HFF-Myc (cell line): ENCODE measurements around the gene USP49.

Experiments used
- DNase-seq: peaks from one replicate; pipeline ENCODE4 v3.0.0-alpha.2; 2011; ENCODE audit warnings: low read depth; ENCODE audit errors: extremely low read depth
- H3K4me3 ChIP-seq: replicated peaks from 2 replicates; pipeline ENCODE4 v1.5.1; 2011; ENCODE audit warnings: low read depth, mild to moderate bottlenecking, control low read depth, low read length
- TF ChIP-seq, protein P1 (sequence below): IDR thresholded peaks from 2 replicates; pipeline ENCODE4 v1.5.1; 2012; ENCODE audit warnings: mild to moderate bottlenecking, low read depth, low read length, control low read depth; ENCODE audit errors: missing control alignments

Gene USP49

GRCh38 chr6:41892921-41893564, 2.1 kb downstream of the USP49 start:
- no peak for DNase-seq
- no peak overlapping the region for H3K4me3 ChIP-seq
- TF ChIP-seq, protein P1, sequence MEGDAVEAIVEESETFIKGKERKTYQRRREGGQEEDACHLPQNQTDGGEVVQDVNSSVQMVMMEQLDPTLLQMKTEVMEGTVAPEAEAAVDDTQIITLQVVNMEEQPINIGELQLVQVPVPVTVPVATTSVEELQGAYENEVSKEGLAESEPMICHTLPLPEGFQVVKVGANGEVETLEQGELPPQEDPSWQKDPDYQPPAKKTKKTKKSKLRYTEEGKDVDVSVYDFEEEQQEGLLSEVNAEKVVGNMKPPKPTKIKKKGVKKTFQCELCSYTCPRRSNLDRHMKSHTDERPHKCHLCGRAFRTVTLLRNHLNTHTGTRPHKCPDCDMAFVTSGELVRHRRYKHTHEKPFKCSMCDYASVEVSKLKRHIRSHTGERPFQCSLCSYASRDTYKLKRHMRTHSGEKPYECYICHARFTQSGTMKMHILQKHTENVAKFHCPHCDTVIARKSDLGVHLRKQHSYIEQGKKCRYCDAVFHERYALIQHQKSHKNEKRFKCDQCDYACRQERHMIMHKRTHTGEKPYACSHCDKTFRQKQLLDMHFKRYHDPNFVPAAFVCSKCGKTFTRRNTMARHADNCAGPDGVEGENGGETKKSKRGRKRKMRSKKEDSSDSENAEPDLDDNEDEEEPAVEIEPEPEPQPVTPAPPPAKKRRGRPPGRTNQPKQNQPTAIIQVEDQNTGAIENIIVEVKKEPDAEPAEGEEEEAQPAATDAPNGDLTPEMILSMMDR: no peak

DNA sequence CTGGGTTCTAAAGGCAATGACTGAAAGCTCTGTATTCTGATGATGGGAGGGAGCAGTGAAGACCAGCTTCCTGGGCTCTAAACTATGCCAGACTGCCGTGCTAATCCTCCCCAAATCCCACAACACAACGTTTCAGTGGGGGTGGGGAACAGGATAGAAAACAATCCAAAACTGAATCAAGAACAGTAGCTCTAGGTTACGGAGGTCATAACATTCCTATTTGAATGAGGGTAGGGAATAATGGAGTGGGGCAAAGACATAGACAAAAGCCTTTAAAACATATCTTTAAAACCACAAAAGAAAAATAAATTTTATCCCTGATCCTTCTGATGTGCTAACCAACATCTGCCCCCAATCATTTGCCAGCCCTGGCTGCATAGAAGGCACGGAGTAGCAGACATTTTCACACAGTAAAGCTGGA, 7.8 kb downstream of the USP49 start:
- TF ChIP-seq, protein P1: no peak
- no peak for DNase-seq
- no peak overlapping the region for H3K4me3 ChIP-seq

DNA sequence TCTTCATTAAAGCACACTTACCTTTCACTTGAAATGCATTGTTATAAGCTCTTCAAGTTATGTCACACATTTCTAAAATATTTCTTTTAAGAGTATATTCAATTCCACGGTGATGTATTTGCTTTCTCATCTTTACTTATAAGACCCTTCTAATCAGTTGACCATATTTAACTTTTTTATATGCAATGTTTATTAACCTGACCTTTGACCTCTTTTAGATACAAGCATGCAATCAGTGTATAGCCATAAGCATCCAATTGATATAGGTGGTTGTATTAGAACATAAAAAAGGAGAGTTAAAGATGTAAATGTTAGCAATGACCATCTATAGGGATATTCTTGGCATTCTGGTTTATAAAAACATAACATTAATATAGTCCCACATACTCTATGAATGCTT, 9.2 kb downstream of the USP49 start:
- H3K4me3 ChIP-seq: no peak overlapping the region
- no peak for DNase-seq
- TF ChIP-seq, protein P1: no peak

- H3K4me3 ChIP-seq: no peak overlapping the region
- TF ChIP-seq, protein P1: no peak
- no peak for DNase-seq
Observed at GRCh38 chr6:41884957-41885356, 10.2 kb downstream of the USP49 start.

DNA sequence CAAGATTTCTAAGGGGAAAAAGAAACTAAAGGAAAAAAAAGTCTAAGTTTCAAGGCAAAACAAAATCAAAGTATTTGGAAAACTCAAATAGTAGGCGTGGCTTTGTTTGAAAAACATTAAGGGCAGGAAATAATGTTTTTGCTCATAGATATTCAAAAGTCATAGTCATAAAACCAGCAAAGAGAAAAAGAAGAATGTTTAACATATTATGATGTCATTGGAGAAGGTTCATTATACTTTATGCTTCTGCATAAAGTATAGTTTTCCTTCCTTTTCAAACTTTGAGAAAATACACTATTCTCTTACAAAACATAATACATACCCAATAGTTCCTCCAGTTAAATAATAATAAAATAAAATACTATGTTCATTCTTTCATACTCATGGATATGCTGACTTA, 13.7 kb downstream of the USP49 start:
- TF ChIP-seq, protein P1: no peak
- no peak for DNase-seq
- no peak overlapping the region for H3K4me3 ChIP-seq

DNA sequence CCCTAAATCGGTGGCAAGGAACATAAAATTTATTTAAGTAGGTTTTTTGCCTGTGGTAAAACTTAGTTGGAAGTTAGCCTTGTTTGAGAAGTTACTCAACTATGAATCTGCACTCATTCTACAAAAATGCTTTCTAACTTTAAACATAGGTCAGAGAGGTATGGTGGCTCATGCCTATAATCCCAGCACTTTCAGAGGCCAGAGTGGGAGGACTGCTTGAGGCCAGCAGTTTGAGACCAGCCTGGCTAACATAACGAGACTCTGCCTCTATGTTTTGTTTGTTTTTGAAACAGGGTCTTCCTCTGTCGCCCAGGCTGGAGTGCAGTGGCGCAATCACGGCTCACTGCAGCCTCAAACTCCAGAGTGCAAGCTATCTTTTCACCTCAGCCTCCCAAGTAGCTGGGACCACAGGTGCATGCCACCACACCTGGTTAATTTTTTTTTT, 16.2 kb downstream of the USP49 start:
- no peak overlapping the region for H3K4me3 ChIP-seq
- DNase-seq: no peak
- TF ChIP-seq, protein P1: no peak

DNA sequence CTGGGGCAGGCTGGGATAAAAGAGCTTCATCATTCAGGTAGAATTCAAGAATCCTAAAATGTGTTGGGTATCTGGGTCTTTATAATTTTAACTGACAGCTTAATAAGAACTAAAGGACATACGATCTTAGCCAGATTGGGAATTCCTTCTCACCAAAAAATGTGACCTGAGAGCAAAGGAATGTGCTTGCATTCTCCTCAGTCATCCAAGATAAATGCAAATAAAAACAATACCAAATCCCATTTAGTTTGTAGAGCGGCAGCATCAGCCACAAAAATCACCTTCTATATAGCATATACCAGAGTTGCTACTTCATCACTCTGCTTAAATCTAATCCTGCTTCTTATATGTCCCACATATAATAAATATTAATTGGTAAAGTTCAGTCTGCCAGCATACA, 16.9 kb downstream of the USP49 start:
- TF ChIP-seq, protein P1: no peak
- no peak for DNase-seq
- no peak overlapping the region for H3K4me3 ChIP-seq
